Peyer's patch (tissue), 4 donors: ENCODE results near the gene HEATR3.

Experiments used
- CTCF ChIP-seq, 6 experiments: fragments of 450-650 bp in 4 of 6; fragments of 200-600 bp in 2 of 6; sonication (generic) in 1 of 6; IDR thresholded peaks; one replicate each; pipeline ENCODE4 v1.5.1; 2017 to 2019; ENCODE audit warnings: antibody characterized with exemption in 6 of 6, mild to moderate bottlenecking in 3 of 6, moderate library complexity in 1 of 6
- POLR2A ChIP-seq, 2 donors: fragments of 450-650 bp; IDR thresholded peaks; one replicate each; pipeline ENCODE4 v1.5.1; 2017; ENCODE audit warnings: antibody characterized with exemption in 2 of 2, mild to moderate bottlenecking in 2 of 2, moderate library complexity in 2 of 2

- TF ChIP-seq CTCF (IDR thresholded peaks at IDR 0.05) (no peak), POLR2A (IDR thresholded peaks at IDR 0.05) (no peak)
Observed at GRCh38 chr16:50017553-50017952, 48.2 kb upstream of the HEATR3 start.
